Measurements from ENCODE around the gene RAMP2. TPM values are rescaled to one million over a fixed set of nuclear protein-coding genes. Genes with fewer than 3 reads are reported as not detected.
A peak's percentile ranks its signal among the peaks of the same experiment; 100 is the strongest.
"Not testable (repeated sequence)": the region's sequence is repeated elsewhere in the genome, so short reads cannot be mapped to it uniquely, and the experiment has no call there.

The RAMP2 gene
- total RNA-seq, 4 donors from 2014 or later, result 13.7 to 52.2 (median 29.2) TPM

DNA sequence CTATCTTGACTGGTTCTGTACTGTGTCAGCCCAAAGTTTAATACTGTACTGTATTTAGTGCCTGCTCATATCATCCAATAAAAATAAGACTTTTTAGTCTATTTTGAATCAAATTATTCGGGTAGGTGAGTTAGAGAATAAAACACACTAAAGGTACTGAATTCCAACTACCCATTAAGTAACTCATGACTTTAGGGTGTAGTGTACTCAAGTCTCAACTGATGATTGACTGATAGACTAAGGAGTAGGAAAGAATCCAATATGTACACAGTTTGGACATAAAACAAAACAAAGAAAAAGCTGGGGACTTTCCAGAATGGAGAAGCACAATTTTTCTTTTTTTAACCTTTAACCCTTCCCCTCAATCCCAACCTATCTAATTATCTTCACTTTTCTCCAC is 20.3 kb upstream of the RAMP2 start:
- DNase-seq, result no peak

DNA sequence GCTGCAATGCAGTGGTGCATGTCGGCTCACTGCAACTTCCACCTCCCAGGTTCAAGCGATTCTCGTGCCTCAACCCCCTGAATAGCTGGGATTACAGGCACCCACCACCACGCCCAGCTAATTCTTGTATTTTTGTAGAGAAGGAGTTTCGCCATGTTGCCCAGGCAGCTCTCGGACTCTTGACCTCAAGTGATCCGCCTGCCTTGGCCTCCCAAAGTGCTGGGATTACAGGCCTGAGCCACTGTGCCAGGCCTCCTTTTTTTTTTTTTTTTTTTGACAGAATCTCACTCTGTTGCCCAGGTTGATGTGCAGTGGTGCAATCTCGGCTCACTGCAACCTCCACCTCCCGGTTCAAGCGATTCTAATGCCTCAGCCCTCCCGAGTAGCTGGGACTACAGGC is 18.1 kb upstream of the RAMP2 start:
- H3K9me3 ChIP-seq; H3K4me3 ChIP-seq; H3K27me3 ChIP-seq; intact Hi-C loops (cut with DNase I; ENCODE audit: low total_unique reads); H3K36me3 ChIP-seq; H3K27ac ChIP-seq; H3K4me1 ChIP-seq; DNase-seq: not testable (repeated sequence)

More for the DNA sequence above, 20.3 kb upstream of the RAMP2 start:
- H3K9me3 ChIP-seq, result no peaks in the 10 kb centered on the region
- TF ChIP-seq, protein P1, sequence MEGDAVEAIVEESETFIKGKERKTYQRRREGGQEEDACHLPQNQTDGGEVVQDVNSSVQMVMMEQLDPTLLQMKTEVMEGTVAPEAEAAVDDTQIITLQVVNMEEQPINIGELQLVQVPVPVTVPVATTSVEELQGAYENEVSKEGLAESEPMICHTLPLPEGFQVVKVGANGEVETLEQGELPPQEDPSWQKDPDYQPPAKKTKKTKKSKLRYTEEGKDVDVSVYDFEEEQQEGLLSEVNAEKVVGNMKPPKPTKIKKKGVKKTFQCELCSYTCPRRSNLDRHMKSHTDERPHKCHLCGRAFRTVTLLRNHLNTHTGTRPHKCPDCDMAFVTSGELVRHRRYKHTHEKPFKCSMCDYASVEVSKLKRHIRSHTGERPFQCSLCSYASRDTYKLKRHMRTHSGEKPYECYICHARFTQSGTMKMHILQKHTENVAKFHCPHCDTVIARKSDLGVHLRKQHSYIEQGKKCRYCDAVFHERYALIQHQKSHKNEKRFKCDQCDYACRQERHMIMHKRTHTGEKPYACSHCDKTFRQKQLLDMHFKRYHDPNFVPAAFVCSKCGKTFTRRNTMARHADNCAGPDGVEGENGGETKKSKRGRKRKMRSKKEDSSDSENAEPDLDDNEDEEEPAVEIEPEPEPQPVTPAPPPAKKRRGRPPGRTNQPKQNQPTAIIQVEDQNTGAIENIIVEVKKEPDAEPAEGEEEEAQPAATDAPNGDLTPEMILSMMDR (IDR thresholded peaks at IDR 0.05), result no peak
- no peak for TF ChIP-seq POLR2A (IDR thresholded peaks at IDR 0.05)
- no peak overlapping the region for H3K27ac ChIP-seq
- H3K36me3 ChIP-seq, result no peaks in the 10 kb centered on the region
- H3K4me3 ChIP-seq, result no peak overlapping the region
- peaks cover 0 to 4% of the 10 kb centered on the region in 2 donors for H3K4me1 ChIP-seq
- intact Hi-C loops (cut with DNase I; ENCODE audit: low total_unique reads), result no loop called here
- H3K27me3 ChIP-seq, result no peaks in the 10 kb centered on the region

DNA sequence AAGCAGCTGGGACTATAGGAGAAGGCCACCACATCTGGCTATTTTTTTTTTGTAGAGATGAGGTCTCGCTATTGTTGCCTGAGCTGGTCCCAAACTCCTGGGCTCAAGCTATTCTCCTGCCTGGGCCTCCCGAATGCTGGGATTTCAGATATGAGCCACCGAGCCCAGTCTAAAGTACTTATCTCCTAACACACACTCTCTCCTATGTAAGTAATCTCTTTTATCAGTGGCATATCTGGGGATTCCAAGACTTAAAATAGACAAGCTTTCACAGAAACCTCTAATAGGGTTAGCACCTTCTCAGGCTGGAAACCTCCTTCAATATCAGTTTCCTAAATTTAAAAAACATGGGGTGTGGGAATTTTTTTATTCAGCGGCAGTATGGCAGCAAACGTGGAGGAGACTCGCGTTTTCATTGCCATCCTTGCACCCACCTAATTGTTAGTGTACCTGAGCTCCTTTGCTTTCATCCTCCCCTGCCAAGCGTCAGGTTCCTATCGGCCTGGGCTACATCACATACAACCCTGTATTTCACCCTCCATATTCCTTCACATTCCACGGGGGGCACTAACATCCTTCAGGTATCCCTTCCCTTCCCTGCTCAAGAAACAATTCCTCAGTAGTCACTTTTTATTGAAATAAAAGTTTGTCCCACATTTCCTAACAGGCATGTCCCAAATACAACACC is 17.3 kb upstream of the RAMP2 start:
- H3K4me1 ChIP-seq, result peaks cover 0 to 4% of the 10 kb centered on the region in 2 donors
- TF ChIP-seq, protein P1 (IDR thresholded peaks at IDR 0.05), result peak in 2 of 4 experiments; percentile 10 to 19
- TF ChIP-seq POLR2A (IDR thresholded peaks at IDR 0.05), result no peak
- H3K36me3 ChIP-seq, result no peaks in the 10 kb centered on the region
- peak overlapping the region; percentile 96 for H3K27ac ChIP-seq
- no peak for DNase-seq
- H3K4me3 ChIP-seq, result peak overlapping the region; percentile 71 to 78
- H3K27me3 ChIP-seq, result no peaks in the 10 kb centered on the region
- intact Hi-C loops (cut with DNase I; ENCODE audit: low total_unique reads), result no loop called here
- no peaks in the 10 kb centered on the region for H3K9me3 ChIP-seq

DNA sequence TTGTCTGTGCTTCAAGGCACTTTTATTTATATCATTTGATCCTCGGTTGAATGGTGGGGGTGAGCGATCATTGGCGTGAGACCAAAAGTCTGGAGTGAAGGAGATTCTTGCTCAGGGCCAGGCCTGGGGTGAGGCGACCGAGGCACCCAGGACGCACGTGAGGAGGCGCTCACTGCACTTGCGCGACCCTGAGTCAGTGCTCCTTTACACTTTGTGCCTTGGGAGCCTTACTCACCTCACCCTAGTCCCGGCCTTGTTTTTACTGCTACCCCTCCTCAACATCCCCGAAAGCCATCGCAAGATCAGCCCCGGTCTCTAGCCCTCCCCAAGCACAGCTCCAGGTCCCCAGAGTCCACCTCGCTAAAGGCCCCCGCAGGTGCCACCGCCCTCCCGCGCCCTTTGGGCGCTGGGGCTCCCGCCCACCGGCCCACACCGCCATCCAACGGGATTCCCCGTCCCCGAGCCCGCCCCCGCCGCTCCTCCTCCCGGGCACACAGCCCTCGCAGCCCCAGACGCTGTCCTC is 16.7 kb upstream of the RAMP2 start:
- H3K4me1 ChIP-seq, result peaks cover 0 to 4% of the 10 kb centered on the region in 2 donors
- no peaks in the 10 kb centered on the region for H3K27me3 ChIP-seq
- no peaks in the 10 kb centered on the region for H3K9me3 ChIP-seq
- DNase-seq, result peak in 1 of 2 donors; percentile 78
- no peak for TF ChIP-seq POLR2A (IDR thresholded peaks at IDR 0.05)
- TF ChIP-seq, protein P1 (IDR thresholded peaks at IDR 0.05), result no peak
- H3K27ac ChIP-seq, result peak overlapping the region; percentile 96
- peak overlapping the region; percentile 71 to 78 for H3K4me3 ChIP-seq
- no peaks in the 10 kb centered on the region for H3K36me3 ChIP-seq
- intact Hi-C loops (cut with DNase I; ENCODE audit: low total_unique reads), result no loop called here

DNA sequence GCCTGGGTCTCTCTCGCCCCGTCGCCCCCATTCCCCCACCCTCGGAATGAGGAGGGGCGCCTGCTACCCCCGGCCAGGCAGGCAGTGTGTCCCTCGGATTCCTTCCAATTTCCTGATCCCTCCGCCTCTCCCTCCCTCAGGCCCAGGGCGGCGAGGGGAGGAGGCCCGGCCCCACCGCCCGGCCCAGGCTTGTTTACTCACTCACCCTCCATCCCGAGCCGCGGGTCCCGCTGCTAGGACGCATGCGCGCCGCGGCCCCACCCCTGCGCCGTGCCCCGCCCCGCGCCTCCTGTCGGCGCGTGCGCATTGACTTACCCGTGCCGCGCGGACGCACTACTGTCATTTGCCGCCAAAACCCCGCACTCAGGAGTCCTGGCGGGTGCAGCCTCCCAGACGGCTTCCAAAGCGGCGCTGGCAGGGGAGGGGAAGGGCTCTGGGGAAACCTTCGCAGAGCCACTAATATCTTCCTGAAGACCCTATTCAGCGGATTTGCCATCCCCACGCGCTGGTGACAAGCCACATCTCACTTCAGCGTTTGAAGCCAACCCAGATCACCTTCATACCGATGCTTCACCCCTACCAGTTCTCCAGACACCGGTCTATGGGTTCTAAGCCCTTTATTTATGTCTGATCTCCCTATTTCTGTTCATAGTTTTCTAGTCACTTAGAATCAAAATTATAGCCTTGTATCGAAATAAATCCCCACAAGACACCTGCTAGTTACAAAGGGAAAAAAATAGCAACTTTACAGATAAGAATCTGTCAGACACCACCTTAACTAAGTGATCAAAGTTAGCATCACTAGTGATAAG is 16.0 kb upstream of the RAMP2 start, which contains the start of gene EZH1:
Gene EZH1, minus strand, starts transcription at position 235 of the 812 bp plus-strand sequence. CDS start 16,099 bp downstream, outside the sequence.
- H3K36me3 ChIP-seq, result no peaks in the 10 kb centered on the region
- peak; percentile 88 to 93 for DNase-seq
- peak within 1 kb of the TSS; percentile 96 for H3K27ac ChIP-seq
- H3K9me3 ChIP-seq, result no peaks in the 10 kb centered on the region
- peaks cover 0 to 4% of the 10 kb centered on the region in 2 donors for H3K4me1 ChIP-seq
- peak; percentile 84 to 91 for TF ChIP-seq POLR2A (IDR thresholded peaks at IDR 0.05)
- TF ChIP-seq, protein P1 (IDR thresholded peaks at IDR 0.05), result peak in 2 of 4 experiments; percentile 34 to 51
- intact Hi-C loops (cut with DNase I; ENCODE audit: low total_unique reads), result no loop called here
- peak within 1 kb of the TSS; percentile 71 to 78 for H3K4me3 ChIP-seq
- H3K27me3 ChIP-seq, result no peaks in the 10 kb centered on the region

Data from uterus (tissue), 4 donors.